Suppressor macrophage (primary cell): ENCODE results near the gene ANGPTL2.
"Not testable (repeated sequence)": the region's sequence is repeated elsewhere in the genome, so short reads cannot be mapped to it uniquely, and the experiment has no call there.

Experiments used
- DNase-seq, 4 experiments: peaks; one replicate each; pipeline ENCODE4 v3.0.0-alpha.2; 2020 to 2022

Gene ANGPTL2

DNA sequence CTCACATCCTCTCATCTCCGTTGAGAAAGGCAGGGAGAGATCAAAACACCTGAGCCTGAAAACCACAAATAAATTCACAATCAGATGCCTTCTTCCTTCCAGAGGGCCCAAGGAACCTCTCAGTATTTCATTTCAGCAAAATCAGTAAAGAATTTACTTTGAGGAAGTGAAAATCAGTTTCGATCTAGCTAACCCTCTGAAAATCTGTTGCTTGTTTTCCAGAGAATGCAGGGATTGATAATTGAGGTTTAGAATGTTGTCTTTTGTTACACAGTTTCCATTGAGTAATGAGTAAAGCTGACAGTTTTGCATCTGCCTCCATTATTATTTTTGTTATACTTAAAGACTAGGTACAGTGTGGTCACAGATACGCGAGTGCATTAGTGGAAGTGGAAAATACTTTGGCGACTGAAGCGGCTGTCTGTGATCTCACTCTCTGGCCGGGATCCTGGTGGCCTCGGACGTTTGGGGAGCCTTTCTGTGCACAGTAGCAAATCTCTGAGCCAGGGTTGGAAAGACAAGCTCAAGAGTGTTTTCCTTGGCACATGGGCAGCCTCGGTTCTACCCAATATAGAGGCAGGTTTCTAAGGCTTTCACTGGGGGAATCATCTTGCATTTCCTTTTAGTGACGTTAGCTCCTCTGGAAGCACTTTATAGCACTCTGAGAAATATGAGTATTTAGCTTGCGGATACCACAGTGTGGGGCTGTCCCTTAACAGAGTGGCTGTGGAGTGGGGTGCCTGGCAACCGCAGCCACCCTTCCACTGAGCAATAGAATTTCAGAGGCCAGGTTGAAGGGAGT lies 32.2 kb upstream of the ANGPTL2 start:
- peak; percentile 9 to 49 (median 44) for DNase-seq

DNA sequence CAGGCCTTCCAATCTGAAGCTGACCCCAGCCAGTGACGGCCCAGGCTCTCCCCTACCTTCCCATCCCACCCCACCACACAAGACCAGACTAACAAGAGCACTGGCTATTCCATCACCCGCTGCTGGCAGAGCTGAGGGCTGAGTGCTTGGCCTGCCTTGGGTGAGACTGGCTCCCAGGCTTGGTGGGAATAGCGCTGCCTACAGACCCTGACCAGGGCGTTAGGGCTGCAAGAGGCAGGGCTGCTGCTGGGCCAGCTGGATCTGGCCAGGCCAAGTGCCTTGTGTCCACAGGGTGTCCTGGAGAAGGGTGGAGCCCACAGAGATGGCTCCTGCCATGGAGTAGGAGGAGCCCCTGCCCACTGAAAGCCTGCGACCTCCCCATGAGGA lies 31.6 kb upstream of the ANGPTL2 start:
- DNase-seq, result no peak

DNA sequence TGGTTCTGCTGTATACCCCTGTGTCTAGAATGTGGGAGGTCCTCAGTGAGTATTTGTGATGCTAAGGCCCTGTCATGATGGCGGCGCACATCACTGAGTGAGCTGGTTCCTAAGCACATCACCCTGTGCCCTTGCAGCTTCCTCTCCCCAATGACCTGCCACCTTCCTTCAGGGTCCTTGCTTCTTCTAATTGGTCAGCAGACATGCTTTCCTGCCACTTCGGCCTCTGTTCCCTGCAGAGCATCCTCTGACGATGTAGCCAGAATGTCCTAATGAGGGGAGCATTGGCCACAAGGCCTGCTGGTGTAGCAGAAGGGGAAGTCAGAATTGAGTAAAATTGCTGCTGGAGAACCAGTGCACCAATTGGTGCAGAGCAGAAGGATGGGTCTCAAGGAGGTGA lies 31.1 kb upstream of the ANGPTL2 start:
- peak; percentile 20 to 39 (median 35) for DNase-seq

DNA sequence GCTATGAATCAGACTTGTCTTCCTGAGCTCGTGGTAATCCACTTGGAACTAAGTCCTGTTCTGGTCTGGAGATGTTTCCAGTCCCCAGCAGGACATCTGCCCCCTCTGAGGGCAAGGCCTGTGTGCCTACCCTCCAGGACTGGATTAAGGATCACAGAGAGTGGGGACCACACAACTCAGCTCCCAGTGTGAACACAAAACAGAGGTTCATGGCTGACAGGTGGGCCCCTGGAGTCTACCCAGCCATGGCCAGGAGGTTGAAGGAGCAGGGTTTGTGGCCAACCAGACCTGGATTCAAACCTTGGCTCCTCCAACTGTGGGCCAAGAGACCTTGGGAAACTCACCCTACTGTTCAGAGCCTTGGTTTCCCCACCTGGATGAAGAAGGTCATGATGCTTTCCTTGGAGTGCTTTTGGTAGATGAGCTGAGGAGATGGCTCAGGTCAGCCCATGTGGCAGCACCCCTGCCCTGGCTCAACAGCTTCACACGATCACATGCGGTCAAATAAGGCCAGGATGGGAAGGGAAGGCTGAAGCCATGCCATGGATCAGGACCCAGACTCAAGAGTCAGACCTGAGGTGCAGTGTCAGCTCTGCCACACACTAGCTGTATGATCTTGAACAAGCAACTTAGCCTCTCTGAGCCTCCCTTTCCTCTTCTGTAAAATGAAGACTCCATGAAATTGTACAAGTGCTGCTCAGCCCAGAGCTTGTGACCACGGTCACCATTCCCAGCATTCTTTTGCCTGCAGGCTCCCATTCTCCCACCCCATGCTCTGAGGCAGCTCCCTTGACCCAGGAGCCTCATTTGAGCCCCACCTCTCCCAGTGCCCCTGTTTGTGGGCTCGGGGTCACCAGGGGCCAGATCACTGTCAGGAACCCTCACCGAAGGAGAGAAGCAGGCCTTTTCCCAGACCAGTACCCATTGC lies 27.3 kb upstream of the ANGPTL2 start:
- no peak for DNase-seq

DNA sequence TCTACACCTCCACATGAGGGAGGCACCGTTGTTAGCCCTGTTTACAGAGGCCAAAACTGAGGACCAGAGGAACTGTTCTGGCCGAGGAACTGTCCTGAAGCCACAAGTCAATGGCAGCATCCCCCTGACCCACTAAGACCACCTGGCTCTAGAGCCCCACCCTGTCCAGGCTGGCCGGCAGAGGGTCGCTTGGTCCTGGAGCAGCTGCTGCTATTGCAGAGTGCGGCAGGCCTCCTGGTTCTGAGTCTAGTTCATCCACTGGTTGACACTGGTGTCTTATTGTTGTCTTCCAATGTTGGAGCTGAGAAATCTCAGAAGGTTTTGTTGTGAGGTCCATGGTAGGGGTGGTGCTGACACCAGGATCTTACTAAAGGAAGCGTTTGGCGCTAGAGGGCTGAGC lies 26.6 kb upstream of the ANGPTL2 start:
- DNase-seq, result no peak

DNA sequence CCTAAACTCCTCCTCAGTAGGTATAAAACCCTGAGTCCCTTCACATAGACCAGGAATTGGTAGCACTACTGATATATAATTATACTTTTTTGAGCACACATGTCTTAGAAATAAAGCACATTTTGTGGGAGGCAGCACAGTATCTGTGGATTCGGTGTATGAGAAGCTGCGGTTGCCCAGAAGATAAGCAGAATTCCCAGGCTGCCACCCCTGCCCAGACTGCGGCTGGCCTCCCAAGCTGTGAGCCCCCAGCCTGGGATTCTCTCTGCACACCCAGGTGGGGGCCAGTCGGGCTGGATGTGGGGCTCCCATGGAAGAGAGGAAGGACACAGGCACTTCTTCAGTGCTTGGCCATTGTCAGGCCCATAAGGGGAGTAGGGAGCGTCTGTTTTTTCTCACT lies 25.6 kb upstream of the ANGPTL2 start:
- DNase-seq, result no peak

DNA sequence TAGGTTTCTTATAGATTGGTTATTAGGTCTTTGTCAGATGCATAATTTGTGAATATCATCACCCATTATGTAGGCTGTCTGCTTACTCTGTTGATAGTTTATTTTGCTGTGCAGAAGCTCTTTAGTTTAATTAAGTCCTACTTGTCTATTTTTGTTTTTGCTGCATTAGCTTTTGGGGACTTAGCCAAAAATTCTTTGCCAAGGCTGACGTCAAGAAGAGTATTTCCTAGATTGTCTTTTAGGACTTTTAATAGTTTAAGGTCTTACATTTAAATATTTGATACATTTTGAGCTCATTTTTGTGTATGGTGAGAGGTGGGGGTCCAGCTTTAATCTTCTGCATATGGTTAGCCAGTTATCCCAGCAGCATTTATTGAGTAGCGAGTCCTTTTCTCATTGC lies 24.8 kb upstream of the ANGPTL2 start:
- DNase-seq, result no peak

DNA sequence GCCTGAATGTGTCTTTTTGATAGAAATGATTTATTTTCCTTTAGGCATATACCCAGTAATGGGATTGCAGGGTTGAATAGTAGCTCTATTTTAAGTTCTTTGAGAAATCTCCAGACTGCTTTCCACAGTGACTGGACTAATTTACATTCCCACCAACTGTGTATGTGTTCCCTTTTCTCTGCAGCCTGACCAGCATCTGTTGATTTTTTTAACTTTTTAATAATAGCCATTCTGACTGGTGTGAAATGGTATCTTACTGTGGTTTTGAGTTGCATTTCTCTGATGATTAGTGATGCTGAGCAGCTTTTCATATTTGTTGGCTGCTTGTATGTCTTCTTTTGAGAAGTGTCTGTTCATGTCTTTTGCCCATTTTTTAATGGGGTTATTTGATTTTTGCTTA lies 24.4 kb upstream of the ANGPTL2 start:
- not testable (repeated sequence) for DNase-seq

DNA sequence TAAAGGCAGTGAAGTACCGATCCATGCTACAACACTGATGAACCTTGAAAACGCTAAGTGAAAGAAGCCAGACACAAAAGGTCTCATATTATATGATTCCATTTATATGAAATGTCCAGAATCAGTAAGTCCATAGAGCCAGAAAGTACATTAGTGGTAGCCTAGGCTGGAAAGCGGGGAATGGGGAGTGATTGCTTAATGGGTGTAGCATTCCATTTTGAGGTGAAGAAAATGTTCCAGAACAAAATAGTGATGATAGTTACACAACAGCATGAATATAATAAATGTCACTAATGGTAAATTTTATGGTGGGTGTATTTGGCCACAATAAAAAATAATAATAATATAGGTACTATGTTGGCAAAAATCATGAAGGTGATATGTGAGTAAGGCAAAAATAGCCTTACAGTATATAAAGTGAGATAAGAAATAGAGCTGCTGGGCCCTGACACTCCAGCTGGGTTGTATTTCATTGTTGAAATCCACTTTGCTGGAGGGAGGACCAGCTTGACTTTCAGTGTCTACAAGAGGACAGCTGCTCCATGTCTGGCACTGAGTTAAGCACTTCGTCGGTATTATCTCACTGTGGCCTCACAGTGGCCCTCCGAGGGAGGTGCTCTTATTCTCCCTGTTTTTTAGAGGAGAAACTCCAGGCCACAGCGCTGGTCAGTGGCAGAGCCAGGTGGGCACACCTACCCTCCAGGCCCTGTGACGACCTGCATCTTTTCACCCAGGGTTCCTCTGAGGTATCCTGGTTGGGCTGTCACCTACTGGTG lies 22.4 kb upstream of the ANGPTL2 start:
- DNase-seq, result no peak

DNA sequence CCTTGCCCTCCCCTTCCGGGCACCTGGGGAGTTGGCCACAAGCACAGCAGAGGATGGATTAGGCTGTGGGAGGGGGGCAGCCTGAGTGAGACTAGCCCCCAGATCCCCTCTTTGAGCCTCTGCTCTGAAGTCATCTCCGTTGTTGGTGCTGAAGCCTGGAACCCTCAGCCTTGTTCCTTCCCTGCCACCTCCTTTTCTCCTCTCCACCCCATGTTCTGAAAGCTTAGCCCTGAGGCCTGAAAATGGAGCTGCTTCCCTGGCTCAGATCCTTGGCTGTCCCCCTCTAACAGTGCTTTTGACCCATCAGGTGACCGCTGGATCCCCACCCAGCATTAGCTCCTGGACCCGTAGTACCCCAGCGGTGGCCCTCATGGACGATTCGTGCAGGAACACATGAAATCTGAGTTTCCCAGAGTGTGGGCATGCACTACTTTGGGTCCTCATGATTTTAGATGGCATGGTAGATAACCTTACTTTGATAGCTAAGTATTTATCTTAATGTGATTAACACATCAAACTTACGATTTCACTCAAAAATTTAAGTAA lies 21.6 kb upstream of the ANGPTL2 start:
- no peak for DNase-seq

DNA sequence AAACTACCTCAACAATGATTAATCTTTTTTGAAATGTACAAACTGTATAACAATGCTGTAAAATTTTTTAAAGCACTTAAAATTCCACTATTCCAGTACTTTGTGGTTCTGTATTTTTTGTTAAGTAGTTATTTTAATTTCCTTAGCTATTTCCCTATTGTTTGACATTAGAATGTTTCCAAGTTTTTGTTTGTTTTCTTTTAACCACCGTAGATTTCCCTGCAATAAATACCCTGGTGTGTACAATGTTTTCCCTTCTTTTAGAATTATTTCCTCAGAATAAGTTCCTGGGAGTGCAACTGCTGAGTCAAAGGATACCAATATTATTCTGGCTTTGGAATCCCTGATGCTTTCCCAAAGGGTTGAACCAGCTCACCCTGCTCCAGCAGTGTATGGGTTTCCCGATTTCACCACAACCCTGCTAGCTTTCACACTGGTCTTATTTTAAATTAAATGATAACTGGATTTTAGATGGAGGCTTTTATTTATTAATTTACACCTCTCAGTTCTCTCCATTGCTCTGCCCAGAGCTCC lies 20.6 kb upstream of the ANGPTL2 start:
- no peak for DNase-seq

DNA sequence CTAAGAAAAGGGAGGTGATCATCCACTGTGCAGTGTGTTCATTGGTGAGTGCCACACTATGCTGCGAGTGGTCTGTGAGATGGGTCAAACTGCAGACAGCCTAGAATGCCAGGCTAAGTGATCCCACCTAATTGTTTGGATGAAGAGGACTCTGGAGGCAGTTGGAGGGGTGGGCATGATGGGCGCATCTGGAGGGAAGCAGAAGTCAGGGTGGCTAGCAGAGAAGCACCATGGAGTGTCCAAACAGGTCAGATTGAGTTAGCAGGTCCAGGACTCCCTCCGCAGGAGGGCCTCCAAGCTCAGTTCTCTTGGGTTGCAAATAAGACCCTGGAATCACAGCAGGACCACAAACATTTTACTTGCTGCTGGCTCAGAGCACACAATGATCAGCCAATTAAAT lies 19.9 kb upstream of the ANGPTL2 start:
- no peak for DNase-seq

DNA sequence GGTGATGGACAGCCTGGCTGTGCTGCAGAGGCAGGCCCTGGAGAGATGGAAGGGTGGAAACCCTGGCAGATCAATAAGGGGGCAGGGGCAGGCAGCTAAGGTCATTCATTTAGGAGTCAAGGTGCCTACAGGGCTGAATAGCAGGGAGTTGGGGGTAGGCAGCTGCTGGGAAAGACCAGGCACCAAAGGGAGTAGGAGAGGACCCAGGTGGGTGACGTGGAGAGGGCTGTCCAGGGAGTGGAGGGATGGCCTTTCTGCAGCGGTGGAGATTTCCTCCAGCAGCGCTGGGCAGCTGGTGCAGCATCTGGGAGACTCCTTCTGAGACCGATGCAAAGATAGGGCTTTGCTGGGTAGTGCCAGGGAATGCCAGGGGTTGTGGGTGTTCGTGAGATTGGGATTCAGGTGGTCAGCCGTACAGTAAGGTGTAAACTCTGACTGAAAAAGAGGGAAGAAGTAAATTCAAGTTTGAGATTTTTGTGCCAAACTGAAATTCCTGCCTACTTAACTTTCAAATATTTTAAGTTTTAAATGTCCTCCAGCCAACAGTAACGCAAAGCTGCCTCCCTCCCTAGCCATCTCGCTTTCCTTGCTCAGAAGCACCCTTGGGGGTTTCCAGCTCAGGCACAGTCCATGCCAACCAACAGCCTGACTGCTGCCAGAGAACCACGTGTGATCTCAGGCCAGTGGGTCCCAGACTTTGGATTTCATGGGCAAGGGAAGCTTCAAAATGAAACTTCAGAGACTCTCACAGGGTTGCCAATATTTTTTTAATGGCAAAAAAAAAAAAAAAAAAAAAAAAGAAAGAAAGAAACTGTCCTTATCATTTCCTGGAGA lies 18.6 kb upstream of the ANGPTL2 start:
- no peak for DNase-seq

DNA sequence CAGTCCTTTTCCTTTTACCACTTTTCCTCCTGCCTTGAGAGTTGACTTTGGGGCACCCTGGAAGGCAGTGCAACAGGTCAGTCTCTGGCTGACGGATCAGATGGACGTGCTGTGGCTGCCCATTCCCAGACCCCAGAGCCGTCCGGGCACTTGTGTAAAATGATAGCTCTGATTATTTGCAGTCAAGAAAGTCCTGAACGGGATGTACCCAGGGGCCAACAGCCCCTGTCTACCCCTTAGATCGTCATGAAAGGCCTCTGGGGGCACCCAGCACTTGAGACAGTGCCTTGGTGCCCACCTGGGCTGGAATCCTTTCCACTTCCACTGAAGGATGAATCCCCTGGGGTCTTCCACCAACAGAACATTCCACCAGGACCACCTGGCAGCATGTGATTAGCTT lies 17.7 kb upstream of the ANGPTL2 start:
- no peak for DNase-seq

DNA sequence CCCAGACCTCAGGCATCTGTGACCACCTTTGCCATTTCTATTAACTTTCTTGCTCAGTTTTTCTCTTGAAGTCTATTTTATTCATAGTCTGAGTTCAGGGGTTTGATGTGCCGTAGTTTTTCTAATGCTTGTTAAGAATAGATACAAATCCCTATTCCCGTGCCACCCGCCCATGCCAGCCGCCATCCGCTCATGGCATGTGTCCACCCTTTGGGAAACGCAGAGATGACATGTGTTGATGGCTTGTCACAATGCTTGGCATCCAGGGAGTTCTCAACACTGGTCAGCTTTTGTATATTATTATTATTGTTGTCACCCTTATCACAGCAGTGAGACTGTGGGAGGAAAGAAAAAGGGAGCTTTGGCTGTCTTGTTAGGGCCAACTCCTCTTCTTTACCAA lies 17.3 kb upstream of the ANGPTL2 start:
- DNase-seq, result no peak

DNA sequence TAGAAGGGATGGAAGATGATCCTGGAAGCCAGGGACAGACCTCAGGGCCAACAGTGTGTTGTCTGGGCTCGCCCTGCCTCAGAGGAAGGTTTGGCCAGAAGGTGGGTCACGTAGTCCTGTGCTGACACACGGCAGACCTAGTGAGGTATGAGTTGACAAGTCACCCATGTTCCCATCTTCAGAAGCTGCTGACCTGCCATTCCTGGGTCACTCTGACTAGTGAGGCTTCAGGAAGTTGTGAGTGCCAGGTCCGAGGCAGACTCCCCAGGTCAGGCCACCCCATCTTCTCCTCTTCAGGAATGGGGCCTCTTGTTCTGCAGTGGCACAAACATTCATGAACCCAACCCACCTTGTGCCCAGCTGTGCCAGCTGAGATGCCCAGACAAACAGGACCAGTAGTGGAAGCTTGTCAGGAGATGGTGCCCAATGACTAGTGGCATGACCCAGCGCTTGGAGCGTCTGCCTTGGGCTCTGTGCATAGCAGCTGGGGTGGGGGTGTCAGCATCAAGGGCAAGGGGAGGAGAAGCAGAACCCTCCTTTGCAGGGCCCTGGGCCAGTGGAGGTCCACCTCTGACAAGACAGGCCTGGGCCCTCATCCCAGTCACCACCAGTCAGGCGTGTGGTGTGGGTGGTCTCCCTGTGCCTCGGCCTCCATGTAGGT lies 16.8 kb upstream of the ANGPTL2 start:
- DNase-seq, result no peak

DNA sequence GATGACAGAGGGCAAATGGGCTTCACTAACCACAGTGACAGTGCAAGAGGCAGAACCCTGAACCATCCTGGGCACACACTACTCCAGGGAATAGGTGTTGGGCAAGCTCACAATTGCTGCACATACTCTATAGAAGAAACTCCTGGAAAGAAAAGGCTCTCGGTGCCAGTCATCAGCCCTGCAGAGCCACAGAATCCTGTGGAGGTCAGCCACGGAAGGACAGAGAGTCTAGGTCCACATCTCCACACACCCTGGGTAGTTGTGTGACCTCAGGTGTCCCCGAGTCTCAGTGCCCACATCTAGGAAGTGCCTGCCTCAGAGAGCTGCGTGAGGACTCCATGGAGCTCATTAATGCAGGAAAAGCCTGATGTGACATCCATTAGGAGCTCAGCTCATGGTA lies 16.0 kb upstream of the ANGPTL2 start:
- DNase-seq, result no peak

DNA sequence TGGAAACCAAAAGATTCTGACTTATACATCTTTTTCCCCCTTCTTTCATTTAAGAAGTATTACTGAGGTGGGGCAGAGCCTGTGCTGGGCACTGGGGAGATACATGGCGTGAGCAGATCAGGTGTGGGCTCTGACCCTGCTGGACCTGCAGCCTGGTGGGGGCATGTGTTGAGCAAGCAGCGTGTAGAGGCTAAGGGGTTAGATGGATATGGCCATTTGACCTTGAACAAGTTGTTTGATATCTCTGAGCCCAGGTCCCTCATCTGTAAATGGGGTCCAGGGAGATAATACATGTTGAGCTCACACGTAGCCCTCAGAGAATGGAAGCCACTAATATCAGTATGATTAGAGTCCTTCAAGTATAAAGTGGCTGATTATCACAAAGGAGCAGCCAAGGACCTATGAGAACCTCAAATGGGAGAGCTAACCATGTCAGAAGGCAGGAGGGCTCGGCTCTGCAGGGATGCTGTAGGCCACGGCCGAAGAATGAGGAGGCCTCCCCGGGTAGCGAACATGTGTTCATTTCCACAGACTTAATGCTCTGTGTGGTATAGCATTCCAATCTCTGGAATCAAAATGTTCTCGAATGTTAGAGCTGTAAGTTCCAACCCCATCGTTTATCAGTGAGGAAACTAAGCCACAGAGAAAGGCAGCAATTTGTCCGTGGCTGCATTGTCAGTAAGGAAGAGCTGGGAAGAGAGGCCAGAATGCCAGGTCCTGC lies 15.4 kb upstream of the ANGPTL2 start:
- DNase-seq, result no peak

DNA sequence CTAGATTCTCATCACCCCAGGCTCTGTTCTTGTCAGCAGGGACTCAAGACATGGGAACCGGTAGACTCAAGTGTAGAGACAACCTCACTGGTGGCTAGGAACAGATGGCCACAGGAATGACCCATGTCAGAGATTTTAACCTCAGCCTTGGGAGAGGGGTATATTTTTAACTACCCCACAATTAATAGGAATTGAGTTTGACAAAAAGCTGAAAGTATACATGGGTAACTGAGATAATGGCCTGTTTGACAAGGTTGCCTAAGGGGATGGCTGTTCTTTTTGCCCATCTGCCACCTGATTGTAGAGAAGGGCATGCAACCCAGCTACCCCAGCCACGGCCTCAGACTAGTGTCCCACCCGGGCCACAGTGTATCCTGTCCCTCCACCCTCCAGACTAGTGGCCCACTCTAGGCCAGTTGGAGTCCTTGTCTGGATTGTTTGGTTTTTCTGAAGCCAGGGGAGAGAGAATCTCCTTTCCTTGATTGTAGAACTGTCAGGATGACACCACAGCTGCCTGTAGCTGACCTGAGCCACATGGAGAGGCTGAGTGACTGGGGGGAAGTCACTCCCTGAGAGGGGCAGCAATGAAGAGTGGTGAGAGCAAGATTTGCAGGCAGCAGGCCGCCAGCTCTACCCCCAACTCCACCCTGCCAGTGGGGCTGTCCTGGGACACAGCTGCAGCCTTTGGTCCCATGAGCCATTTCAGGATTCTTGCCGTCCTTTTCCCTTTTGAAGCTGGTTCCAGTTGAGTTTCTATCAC lies 14.6 kb upstream of the ANGPTL2 start:
- no peak for DNase-seq
